GM23338 (cell line): ENCODE data around the gene EEF1A1. TPM values are rescaled to one million over a fixed set of nuclear protein-coding genes. Genes with fewer than 3 reads are reported as not detected.

Source experiments
- ATAC-seq: fragments of 200-7000 bp; cut with Tn5 transposase; 3 replicates; pipeline ENCODE4 v1.9.1; 2020
- DNase-seq: peaks from one replicate; pipeline ENCODE4 v3.0.0-alpha.2; 2015; ENCODE audit warnings: low spot score
- H2AFZ ChIP-seq: fragments of 200-600 bp; sonication (generic); 2 replicates; pipeline ENCODE4 v1.8.0; 2016; ENCODE audit warnings: antibody characterized with exemption, mild to moderate bottlenecking, moderate library complexity
- H3F3A ChIP-seq: fragments of 200-600 bp; sonication (generic); replicated peaks from 2 replicates; pipeline ENCODE4 v1.8.0; 2017; ENCODE audit warnings: antibody characterized with exemption, mixed run types, low read depth
- H3K27ac ChIP-seq: fragments of 200-600 bp; sonication (generic); 2 replicates; pipeline ENCODE4 v1.6.1; 2016; ENCODE audit warnings: low read depth
- H3K27me3 ChIP-seq: fragments of 200-600 bp; sonication (generic); 2 replicates; pipeline ENCODE4 v1.8.0; 2016; ENCODE audit warnings: mild to moderate bottlenecking, mixed run types, moderate library complexity; ENCODE audit not compliant: insufficient read depth
- H3K36me3 ChIP-seq: fragments of 200-600 bp; sonication (generic); 2 replicates; pipeline ENCODE4 v1.8.0; 2016; ENCODE audit warnings: mild to moderate bottlenecking; ENCODE audit not compliant: insufficient read depth
- H3K4me1 ChIP-seq: fragments of 200-600 bp; sonication (generic); 2 replicates; pipeline ENCODE4 v1.8.0; 2016; ENCODE audit warnings: mild to moderate bottlenecking, moderate library complexity; ENCODE audit not compliant: insufficient read depth
- H3K4me2 ChIP-seq: fragments of 200-600 bp; sonication (generic); 2 replicates; pipeline ENCODE4 v1.7.1; 2017; ENCODE audit warnings: mixed run types
- H3K4me3 ChIP-seq: fragments of 200-600 bp; sonication (generic); 2 replicates; pipeline ENCODE4 v1.6.1; 2016; ENCODE audit warnings: mixed run types
- H3K79me2 ChIP-seq: fragments of 200-600 bp; sonication (generic); replicated peaks from 2 replicates; pipeline ENCODE4 v1.8.0; 2017; ENCODE audit warnings: mild to moderate bottlenecking; ENCODE audit not compliant: insufficient read depth
- H3K9me2 ChIP-seq: fragments of 200-600 bp; sonication (generic); 2 replicates; pipeline ENCODE4 v1.8.0; 2017; ENCODE audit not compliant: insufficient read depth
- H4K20me1 ChIP-seq: fragments of 200-600 bp; sonication (generic); replicated peaks from 2 replicates; pipeline ENCODE4 v1.8.0; 2017; ENCODE audit warnings: mild to moderate bottlenecking; ENCODE audit not compliant: insufficient read depth
- H3K27ac Mint-ChIP-seq: 2 replicates; pipeline ENCODE4 v1.8.0; 2020; ENCODE audit warnings: inconsistent platforms, mild to moderate bottlenecking, moderate library complexity, mixed read lengths
- H3K27me3 Mint-ChIP-seq: 3 replicates; pipeline ENCODE4 v1.8.0; 2022; ENCODE audit warnings: low read depth, mild to moderate bottlenecking, moderate library complexity, mixed read lengths, inconsistent platforms; ENCODE audit not compliant: insufficient read depth, poor library complexity
- H3K36me3 Mint-ChIP-seq: 3 replicates; pipeline ENCODE4 v1.8.0; 2021; ENCODE audit warnings: low read depth, mild to moderate bottlenecking, inconsistent platforms, moderate library complexity, mixed read lengths
- H3K4me1 Mint-ChIP-seq: 3 replicates; pipeline ENCODE4 v1.8.0; 2020; ENCODE audit warnings: mild to moderate bottlenecking, inconsistent platforms, mixed read lengths
- H3K4me3 Mint-ChIP-seq: 3 replicates; pipeline ENCODE4 v1.8.0; 2021; ENCODE audit warnings: moderate library complexity, mild to moderate bottlenecking, inconsistent platforms, mixed read lengths
- H3K9me3 Mint-ChIP-seq: 3 replicates; pipeline ENCODE4 v1.8.0; 2020; ENCODE audit warnings: moderate library complexity, mild to moderate bottlenecking, inconsistent platforms, mixed read lengths
- CREB1 ChIP-seq: fragments of 250-450 bp; sonication (Bioruptor Pico); IDR thresholded peaks from 2 replicates; pipeline ENCODE4 v1.5.0; 2020; ENCODE audit warnings: low read depth, mild to moderate bottlenecking, moderate library complexity
- ETS1 ChIP-seq: IDR thresholded peaks from 2 replicates; pipeline ENCODE4 v1.6.1; 2016; ENCODE audit warnings: antibody characterized with exemption
- EZH2 ChIP-seq: fragments of 200-600 bp; sonication (generic); IDR thresholded peaks from one replicate; pipeline ENCODE4 v1.8.0; 2017; ENCODE audit warnings: antibody characterized with exemption, mild to moderate bottlenecking, low read depth; ENCODE audit not compliant: unreplicated experiment
- EZH2phosphoT487 ChIP-seq: fragments of 200-600 bp; sonication (generic); IDR thresholded peaks from one replicate; pipeline ENCODE4 v1.8.1; 2018; ENCODE audit warnings: antibody characterized with exemption; ENCODE audit not compliant: unreplicated experiment
- JUNB ChIP-seq: IDR thresholded peaks from one replicate; pipeline ENCODE4 v1.6.1; 2016; ENCODE audit warnings: antibody characterized with exemption; ENCODE audit not compliant: unreplicated experiment
- NANOG ChIP-seq: IDR thresholded peaks from 2 replicates; pipeline ENCODE4 v1.6.1; 2016; ENCODE audit warnings: antibody characterized with exemption, borderline replicate concordance
- POLR2AphosphoS5 ChIP-seq: IDR thresholded peaks from 2 replicates; pipeline ENCODE4 v1.6.1; 2016; ENCODE audit warnings: antibody characterized with exemption, low read depth
- STAT1 ChIP-seq: IDR thresholded peaks from one replicate; pipeline ENCODE4 v1.6.1; 2016; ENCODE audit warnings: antibody characterized with exemption; ENCODE audit not compliant: unreplicated experiment
- ZNF114 ChIP-seq: fragments of 250-450 bp; sonication (Bioruptor Pico); IDR thresholded peaks from 2 replicates; pipeline ENCODE4 v1.5.0; 2020; ENCODE audit warnings: mild to moderate bottlenecking, moderate library complexity
- ZNF331 ChIP-seq: fragments of 250-450 bp; sonication (Bioruptor Pico); IDR thresholded peaks from 2 replicates; pipeline ENCODE4 v1.5.0; 2020; ENCODE audit warnings: low read depth, mild to moderate bottlenecking, moderate library complexity
- polyA plus RNA-seq: library from polyadenylated mRNA; unstranded; fragments of >200 nt; fragmentation: Nextera tagmentation; extraction: Ambion mirVana; gene quantifications from 2 replicates; pipeline ENCODE4 v1.2.1, GENCODE V29; 2016
- total RNA-seq: library from RNA; depleted of rRNA; stranded (reverse); fragments of >200 nt; shearing (Covaris generic); gene quantifications from 2 replicates; pipeline ENCODE4 v1.2.3, GENCODE V29; 2014
- TF ChIP-seq, protein P1 (sequence below): IDR thresholded peaks from one replicate; pipeline ENCODE4 v1.6.1; 2018; ENCODE audit warnings: antibody characterized with exemption; ENCODE audit not compliant: unreplicated experiment
- TF ChIP-seq, protein P2 (sequence below): fragments of 250-450 bp; sonication (Bioruptor Pico); IDR thresholded peaks from 2 replicates; pipeline ENCODE4 v1.5.0; 2020; ENCODE audit warnings: mild to moderate bottlenecking, moderate library complexity

The EEF1A1 gene
- total and polyA plus RNA-seq, 2 experiments from 2014 or later = 7,677 to 12,342 TPM

DNA sequence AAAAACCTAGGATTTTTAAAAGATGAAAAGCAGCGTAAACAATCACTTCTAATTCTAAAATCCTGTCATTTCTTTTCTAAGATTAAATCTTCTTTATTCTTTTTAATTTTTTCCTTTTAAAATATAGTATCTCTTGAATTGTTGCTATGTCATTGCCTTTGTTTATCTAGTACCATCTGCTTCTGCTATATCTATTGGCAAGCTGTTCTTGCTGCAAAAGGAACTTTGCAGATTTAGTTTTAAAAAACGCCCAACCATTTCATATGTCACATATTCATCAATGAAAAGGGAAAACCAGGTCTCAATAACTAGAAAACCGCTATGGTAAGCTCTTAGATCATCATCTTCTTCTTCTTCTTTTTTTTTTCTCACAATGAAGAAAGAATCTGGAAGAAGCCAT is 11.5 kb upstream of the EEF1A1 start:
- no peak overlapping the region for H3K27ac Mint-ChIP-seq
- H3K36me3 ChIP-seq = no peaks in the 10 kb centered on the region
- H3K27me3 ChIP-seq = no peaks in the 10 kb centered on the region
- H3K79me2 ChIP-seq = no peaks in the 10 kb centered on the region
- H3K9me3 Mint-ChIP-seq = no peaks in the 10 kb centered on the region
- no peaks in the 10 kb centered on the region for H4K20me1 ChIP-seq
- no peaks in the 10 kb centered on the region; the same call in 2 of the 3 replicates for H3K4me1 Mint-ChIP-seq
- H3K4me3 ChIP-seq = no peak overlapping the region
- no peak for DNase-seq
- H2AFZ ChIP-seq = no peak overlapping the region
- no peak overlapping the region for H3K4me2 ChIP-seq
- no peaks in the 10 kb centered on the region for H3K36me3 Mint-ChIP-seq
- no peak overlapping the region for H3K27ac ChIP-seq
- ATAC-seq = no peak
- H3F3A ChIP-seq = no peaks in the 10 kb centered on the region
- H3K4me1 ChIP-seq = no peaks in the 10 kb centered on the region
- H3K9me2 ChIP-seq = peaks cover 3% of the 10 kb centered on the region; the same call in 1 of the 2 replicates
- peaks cover 4% of the 10 kb centered on the region for H3K27me3 Mint-ChIP-seq
- no peak overlapping the region for H3K4me3 Mint-ChIP-seq
- no peak for TF ChIP-seq POLR2AphosphoS5
- TF ChIP-seq EZH2 = no peak
- TF ChIP-seq, protein P1, sequence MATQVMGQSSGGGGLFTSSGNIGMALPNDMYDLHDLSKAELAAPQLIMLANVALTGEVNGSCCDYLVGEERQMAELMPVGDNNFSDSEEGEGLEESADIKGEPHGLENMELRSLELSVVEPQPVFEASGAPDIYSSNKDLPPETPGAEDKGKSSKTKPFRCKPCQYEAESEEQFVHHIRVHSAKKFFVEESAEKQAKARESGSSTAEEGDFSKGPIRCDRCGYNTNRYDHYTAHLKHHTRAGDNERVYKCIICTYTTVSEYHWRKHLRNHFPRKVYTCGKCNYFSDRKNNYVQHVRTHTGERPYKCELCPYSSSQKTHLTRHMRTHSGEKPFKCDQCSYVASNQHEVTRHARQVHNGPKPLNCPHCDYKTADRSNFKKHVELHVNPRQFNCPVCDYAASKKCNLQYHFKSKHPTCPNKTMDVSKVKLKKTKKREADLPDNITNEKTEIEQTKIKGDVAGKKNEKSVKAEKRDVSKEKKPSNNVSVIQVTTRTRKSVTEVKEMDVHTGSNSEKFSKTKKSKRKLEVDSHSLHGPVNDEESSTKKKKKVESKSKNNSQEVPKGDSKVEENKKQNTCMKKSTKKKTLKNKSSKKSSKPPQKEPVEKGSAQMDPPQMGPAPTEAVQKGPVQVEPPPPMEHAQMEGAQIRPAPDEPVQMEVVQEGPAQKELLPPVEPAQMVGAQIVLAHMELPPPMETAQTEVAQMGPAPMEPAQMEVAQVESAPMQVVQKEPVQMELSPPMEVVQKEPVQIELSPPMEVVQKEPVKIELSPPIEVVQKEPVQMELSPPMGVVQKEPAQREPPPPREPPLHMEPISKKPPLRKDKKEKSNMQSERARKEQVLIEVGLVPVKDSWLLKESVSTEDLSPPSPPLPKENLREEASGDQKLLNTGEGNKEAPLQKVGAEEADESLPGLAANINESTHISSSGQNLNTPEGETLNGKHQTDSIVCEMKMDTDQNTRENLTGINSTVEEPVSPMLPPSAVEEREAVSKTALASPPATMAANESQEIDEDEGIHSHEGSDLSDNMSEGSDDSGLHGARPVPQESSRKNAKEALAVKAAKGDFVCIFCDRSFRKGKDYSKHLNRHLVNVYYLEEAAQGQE = no peak
- TF ChIP-seq ZNF114 = no peak
- TF ChIP-seq EZH2phosphoT487 = no peak
- TF ChIP-seq ETS1 = no peak
- TF ChIP-seq ZNF331 (CRISPR knock-in tag) = no peak
- TF ChIP-seq JUNB = no peak
- TF ChIP-seq NANOG = no peak
- TF ChIP-seq CREB1 (CRISPR knock-in tag) = no peak

- no peaks in the 10 kb centered on the region for H4K20me1 ChIP-seq
- ATAC-seq (no peak), DNase-seq (no peak)
- H3K4me1 ChIP-seq = peaks cover 5% of the 10 kb centered on the region; the same call in 1 of the 2 replicates
- no peaks in the 10 kb centered on the region for H3K9me3 Mint-ChIP-seq
- no peak overlapping the region for H3K27ac ChIP-seq
- peaks cover 5% of the 10 kb centered on the region for H3K27me3 Mint-ChIP-seq
- no peaks in the 10 kb centered on the region for H3K79me2 ChIP-seq
- no peak overlapping the region for H3K4me3 ChIP-seq
- H3K9me2 ChIP-seq = peaks cover 3% of the 10 kb centered on the region; the same call in 1 of the 2 replicates
- H2AFZ ChIP-seq = peak overlapping the region; percentile 43; the same call in 1 of the 2 replicates
- no peaks in the 10 kb centered on the region for H3K36me3 ChIP-seq
- H3F3A ChIP-seq = no peaks in the 10 kb centered on the region
- peaks cover 5% of the 10 kb centered on the region; the same call in 2 of the 3 replicates for H3K4me1 Mint-ChIP-seq
- H3K27me3 ChIP-seq = no peaks in the 10 kb centered on the region
- no peak overlapping the region for H3K4me3 Mint-ChIP-seq
- no peaks in the 10 kb centered on the region for H3K36me3 Mint-ChIP-seq
- no peak overlapping the region for H3K27ac Mint-ChIP-seq
- no peak overlapping the region for H3K4me2 ChIP-seq
- TF ChIP-seq EZH2 (no peak), EZH2phosphoT487 (no peak), POLR2AphosphoS5 (no peak), CREB1 (CRISPR knock-in tag) (no peak), STAT1 (no peak), NANOG (no peak), JUNB (no peak)
- TF ChIP-seq, protein P2, sequence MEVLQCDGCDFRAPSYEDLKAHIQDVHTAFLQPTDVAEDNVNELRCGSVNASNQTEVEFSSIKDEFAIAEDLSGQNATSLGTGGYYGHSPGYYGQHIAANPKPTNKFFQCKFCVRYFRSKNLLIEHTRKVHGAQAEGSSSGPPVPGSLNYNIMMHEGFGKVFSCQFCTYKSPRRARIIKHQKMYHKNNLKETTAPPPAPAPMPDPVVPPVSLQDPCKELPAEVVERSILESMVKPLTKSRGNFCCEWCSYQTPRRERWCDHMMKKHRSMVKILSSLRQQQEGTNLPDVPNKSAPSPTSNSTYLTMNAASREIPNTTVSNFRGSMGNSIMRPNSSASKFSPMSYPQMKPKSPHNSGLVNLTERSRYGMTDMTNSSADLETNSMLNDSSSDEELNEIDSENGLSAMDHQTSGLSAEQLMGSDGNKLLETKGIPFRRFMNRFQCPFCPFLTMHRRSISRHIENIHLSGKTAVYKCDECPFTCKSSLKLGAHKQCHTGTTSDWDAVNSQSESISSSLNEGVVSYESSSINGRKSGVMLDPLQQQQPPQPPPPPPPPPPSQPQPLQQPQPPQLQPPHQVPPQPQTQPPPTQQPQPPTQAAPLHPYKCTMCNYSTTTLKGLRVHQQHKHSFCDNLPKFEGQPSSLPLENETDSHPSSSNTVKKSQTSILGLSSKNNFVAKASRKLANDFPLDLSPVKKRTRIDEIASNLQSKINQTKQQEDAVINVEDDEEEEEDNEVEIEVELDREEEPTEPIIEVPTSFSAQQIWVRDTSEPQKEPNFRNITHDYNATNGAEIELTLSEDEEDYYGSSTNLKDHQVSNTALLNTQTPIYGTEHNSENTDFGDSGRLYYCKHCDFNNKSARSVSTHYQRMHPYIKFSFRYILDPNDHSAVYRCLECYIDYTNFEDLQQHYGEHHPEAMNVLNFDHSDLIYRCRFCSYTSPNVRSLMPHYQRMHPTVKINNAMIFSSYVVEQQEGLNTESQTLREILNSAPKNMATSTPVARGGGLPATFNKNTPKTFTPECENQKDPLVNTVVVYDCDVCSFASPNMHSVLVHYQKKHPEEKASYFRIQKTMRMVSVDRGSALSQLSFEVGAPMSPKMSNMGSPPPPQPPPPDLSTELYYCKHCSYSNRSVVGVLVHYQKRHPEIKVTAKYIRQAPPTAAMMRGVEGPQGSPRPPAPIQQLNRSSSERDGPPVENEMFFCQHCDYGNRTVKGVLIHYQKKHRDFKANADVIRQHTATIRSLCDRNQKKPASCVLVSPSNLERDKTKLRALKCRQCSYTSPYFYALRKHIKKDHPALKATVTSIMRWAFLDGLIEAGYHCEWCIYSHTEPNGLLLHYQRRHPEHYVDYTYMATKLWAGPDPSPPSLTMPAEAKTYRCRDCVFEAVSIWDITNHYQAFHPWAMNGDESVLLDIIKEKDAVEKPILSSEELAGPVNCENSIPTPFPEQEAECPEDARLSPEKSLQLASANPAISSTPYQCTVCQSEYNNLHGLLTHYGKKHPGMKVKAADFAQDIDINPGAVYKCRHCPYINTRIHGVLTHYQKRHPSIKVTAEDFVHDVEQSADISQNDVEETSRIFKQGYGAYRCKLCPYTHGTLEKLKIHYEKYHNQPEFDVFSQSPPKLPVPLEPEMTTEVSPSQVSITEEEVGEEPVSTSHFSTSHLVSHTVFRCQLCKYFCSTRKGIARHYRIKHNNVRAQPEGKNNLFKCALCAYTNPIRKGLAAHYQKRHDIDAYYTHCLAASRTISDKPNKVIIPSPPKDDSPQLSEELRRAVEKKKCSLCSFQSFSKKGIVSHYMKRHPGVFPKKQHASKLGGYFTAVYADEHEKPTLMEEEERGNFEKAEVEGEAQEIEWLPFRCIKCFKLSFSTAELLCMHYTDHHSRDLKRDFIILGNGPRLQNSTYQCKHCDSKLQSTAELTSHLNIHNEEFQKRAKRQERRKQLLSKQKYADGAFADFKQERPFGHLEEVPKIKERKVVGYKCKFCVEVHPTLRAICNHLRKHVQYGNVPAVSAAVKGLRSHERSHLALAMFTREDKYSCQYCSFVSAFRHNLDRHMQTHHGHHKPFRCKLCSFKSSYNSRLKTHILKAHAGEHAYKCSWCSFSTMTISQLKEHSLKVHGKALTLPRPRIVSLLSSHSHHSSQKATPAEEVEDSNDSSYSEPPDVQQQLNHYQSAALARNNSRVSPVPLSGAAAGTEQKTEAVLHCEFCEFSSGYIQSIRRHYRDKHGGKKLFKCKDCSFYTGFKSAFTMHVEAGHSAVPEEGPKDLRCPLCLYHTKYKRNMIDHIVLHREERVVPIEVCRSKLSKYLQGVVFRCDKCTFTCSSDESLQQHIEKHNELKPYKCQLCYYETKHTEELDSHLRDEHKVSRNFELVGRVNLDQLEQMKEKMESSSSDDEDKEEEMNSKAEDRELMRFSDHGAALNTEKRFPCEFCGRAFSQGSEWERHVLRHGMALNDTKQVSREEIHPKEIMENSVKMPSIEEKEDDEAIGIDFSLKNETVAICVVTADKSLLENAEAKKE (CRISPR knock-in tag) = no peak
Measured at GRCh38 chr6:73528897-73529296, 8.1 kb upstream of the EEF1A1 start.
